ENCODE measurements around the gene LY6G6F.

Gene LY6G6F

GRCh38 chr6:31676322-31676903, 30.3 kb upstream of the LY6G6F start:
- in situ Hi-C loops (cut with MboI; ENCODE audit: low pct_unique_long_range_greater_than_20kb, low sequenced_read_pairs), result no loop called here

GRCh38 chr6:31676904-31677303, 29.8 kb upstream of the LY6G6F start:
- no peak for DNase-seq
- in situ Hi-C loops (cut with MboI; ENCODE audit: low pct_unique_long_range_greater_than_20kb, low sequenced_read_pairs), result no loop called here

More at GRCh38 chr6:31676322-31676903, 30.3 kb upstream of the LY6G6F start:
- DNase-seq, result no peak

GRCh38 chr6:31677955-31678354, 28.7 kb upstream of the LY6G6F start:
- DNase-seq, result no peak

GRCh38 chr6:31680226-31681134, 26.2 kb upstream of the LY6G6F start, which contains the start of gene LY6G5C:
LY6G5C (minus strand) TSS chr6:31681067; CDS start chr6:31680373, 694 bp downstream.
- in situ Hi-C loops (cut with MboI; ENCODE audit: low pct_unique_long_range_greater_than_20kb, low sequenced_read_pairs), result no loop called here
- peak; percentile 88 for DNase-seq

More at GRCh38 chr6:31677955-31678354, 28.7 kb upstream of the LY6G6F start:
- in situ Hi-C loops (cut with MboI; ENCODE audit: low pct_unique_long_range_greater_than_20kb, low sequenced_read_pairs), result no loop called here

GRCh38 chr6:31681135-31681671, 25.5 kb upstream of the LY6G6F start:
- peak; percentile 53 for DNase-seq
- in situ Hi-C loops (cut with MboI; ENCODE audit: low pct_unique_long_range_greater_than_20kb, low sequenced_read_pairs), result no loop called here

- in situ Hi-C loops (cut with MboI; ENCODE audit: low pct_unique_long_range_greater_than_20kb, low sequenced_read_pairs), result no loop called here
- DNase-seq, result no peak
Measured at GRCh38 chr6:31683591-31683990, 23.1 kb upstream of the LY6G6F start.

GRCh38 chr6:31686483-31686882, 20.2 kb upstream of the LY6G6F start:
- no peak for DNase-seq
- in situ Hi-C loops (cut with MboI; ENCODE audit: low pct_unique_long_range_greater_than_20kb, low sequenced_read_pairs), result no loop called here

GRCh38 chr6:31687321-31687720, 19.3 kb upstream of the LY6G6F start:
- in situ Hi-C loops (cut with MboI; ENCODE audit: low pct_unique_long_range_greater_than_20kb, low sequenced_read_pairs), result no loop called here

GRCh38 chr6:31687860-31688693, 18.6 kb upstream of the LY6G6F start:
- in situ Hi-C loops (cut with MboI; ENCODE audit: low pct_unique_long_range_greater_than_20kb, low sequenced_read_pairs), result no loop called here
- no peak for DNase-seq

More at GRCh38 chr6:31687321-31687720, 19.3 kb upstream of the LY6G6F start:
- DNase-seq, result no peak

- no peak for DNase-seq
Measured at GRCh38 chr6:31689249-31690110, 17.2 kb upstream of the LY6G6F start.

GRCh38 chr6:31690231-31691077, 16.2 kb upstream of the LY6G6F start:
- in situ Hi-C loops (cut with MboI; ENCODE audit: low pct_unique_long_range_greater_than_20kb, low sequenced_read_pairs), result no loop called here
- DNase-seq, result no peak

More at GRCh38 chr6:31689249-31690110, 17.2 kb upstream of the LY6G6F start:
- in situ Hi-C loops (cut with MboI; ENCODE audit: low pct_unique_long_range_greater_than_20kb, low sequenced_read_pairs), result no loop called here

GRCh38 chr6:31691078-31691463, 15.6 kb upstream of the LY6G6F start:
- in situ Hi-C loops (cut with MboI; ENCODE audit: low pct_unique_long_range_greater_than_20kb, low sequenced_read_pairs), result no loop called here
- no peak for DNase-seq

- DNase-seq, result no peak
- in situ Hi-C loops (cut with MboI; ENCODE audit: low pct_unique_long_range_greater_than_20kb, low sequenced_read_pairs), result no loop called here
Measured at GRCh38 chr6:31691564-31692108, 15.0 kb upstream of the LY6G6F start.

GRCh38 chr6:31692353-31692752, 14.3 kb upstream of the LY6G6F start:
- in situ Hi-C loops (cut with MboI; ENCODE audit: low pct_unique_long_range_greater_than_20kb, low sequenced_read_pairs), result no loop called here
- DNase-seq, result no peak

GRCh38 chr6:31692886-31693285, 13.8 kb upstream of the LY6G6F start:
- in situ Hi-C loops (cut with MboI; ENCODE audit: low pct_unique_long_range_greater_than_20kb, low sequenced_read_pairs), result no loop called here
- no peak for DNase-seq

- DNase-seq, result no peak
- in situ Hi-C loops (cut with MboI; ENCODE audit: low pct_unique_long_range_greater_than_20kb, low sequenced_read_pairs), result no loop called here
Measured at GRCh38 chr6:31693535-31693934, 13.1 kb upstream of the LY6G6F start.

- in situ Hi-C loops (cut with MboI; ENCODE audit: low pct_unique_long_range_greater_than_20kb, low sequenced_read_pairs), result no loop called here
- peak; percentile 18 for DNase-seq
Measured at GRCh38 chr6:31697555-31697954, 9.1 kb upstream of the LY6G6F start.

All from KBM-7 (cell line).